ENCODE measurements around the gene OXT. TPM values are rescaled to one million over a fixed set of nuclear protein-coding genes. Genes with fewer than 3 reads are reported as not detected.

The OXT gene
- total and polyA plus RNA-seq, 2 of the 8 experiments (the other 6 are each of a cell fraction or from before 2014, with no cell fraction given): not detected

DNA sequence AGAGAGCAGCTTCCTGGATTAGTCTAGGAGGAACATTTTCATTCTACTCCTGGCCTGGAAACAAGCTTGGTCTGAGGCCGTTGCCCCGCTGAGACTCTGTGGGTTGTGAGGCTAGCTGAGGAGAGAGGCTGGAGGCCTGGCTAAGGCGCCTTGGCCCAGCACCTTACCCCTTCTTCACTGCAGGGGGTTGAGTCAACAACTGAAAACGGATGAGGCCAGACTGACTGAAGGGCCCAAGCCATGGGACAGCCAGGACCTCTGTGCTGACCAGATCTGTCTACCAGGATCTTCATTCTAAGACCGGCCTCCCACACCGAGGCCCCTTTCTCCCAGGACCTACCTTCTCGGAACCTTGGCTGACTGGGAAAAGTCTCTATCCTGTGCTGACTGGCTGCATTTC is 16.6 kb downstream of the OXT start (continued):
- TF ChIP-seq, protein P1, sequence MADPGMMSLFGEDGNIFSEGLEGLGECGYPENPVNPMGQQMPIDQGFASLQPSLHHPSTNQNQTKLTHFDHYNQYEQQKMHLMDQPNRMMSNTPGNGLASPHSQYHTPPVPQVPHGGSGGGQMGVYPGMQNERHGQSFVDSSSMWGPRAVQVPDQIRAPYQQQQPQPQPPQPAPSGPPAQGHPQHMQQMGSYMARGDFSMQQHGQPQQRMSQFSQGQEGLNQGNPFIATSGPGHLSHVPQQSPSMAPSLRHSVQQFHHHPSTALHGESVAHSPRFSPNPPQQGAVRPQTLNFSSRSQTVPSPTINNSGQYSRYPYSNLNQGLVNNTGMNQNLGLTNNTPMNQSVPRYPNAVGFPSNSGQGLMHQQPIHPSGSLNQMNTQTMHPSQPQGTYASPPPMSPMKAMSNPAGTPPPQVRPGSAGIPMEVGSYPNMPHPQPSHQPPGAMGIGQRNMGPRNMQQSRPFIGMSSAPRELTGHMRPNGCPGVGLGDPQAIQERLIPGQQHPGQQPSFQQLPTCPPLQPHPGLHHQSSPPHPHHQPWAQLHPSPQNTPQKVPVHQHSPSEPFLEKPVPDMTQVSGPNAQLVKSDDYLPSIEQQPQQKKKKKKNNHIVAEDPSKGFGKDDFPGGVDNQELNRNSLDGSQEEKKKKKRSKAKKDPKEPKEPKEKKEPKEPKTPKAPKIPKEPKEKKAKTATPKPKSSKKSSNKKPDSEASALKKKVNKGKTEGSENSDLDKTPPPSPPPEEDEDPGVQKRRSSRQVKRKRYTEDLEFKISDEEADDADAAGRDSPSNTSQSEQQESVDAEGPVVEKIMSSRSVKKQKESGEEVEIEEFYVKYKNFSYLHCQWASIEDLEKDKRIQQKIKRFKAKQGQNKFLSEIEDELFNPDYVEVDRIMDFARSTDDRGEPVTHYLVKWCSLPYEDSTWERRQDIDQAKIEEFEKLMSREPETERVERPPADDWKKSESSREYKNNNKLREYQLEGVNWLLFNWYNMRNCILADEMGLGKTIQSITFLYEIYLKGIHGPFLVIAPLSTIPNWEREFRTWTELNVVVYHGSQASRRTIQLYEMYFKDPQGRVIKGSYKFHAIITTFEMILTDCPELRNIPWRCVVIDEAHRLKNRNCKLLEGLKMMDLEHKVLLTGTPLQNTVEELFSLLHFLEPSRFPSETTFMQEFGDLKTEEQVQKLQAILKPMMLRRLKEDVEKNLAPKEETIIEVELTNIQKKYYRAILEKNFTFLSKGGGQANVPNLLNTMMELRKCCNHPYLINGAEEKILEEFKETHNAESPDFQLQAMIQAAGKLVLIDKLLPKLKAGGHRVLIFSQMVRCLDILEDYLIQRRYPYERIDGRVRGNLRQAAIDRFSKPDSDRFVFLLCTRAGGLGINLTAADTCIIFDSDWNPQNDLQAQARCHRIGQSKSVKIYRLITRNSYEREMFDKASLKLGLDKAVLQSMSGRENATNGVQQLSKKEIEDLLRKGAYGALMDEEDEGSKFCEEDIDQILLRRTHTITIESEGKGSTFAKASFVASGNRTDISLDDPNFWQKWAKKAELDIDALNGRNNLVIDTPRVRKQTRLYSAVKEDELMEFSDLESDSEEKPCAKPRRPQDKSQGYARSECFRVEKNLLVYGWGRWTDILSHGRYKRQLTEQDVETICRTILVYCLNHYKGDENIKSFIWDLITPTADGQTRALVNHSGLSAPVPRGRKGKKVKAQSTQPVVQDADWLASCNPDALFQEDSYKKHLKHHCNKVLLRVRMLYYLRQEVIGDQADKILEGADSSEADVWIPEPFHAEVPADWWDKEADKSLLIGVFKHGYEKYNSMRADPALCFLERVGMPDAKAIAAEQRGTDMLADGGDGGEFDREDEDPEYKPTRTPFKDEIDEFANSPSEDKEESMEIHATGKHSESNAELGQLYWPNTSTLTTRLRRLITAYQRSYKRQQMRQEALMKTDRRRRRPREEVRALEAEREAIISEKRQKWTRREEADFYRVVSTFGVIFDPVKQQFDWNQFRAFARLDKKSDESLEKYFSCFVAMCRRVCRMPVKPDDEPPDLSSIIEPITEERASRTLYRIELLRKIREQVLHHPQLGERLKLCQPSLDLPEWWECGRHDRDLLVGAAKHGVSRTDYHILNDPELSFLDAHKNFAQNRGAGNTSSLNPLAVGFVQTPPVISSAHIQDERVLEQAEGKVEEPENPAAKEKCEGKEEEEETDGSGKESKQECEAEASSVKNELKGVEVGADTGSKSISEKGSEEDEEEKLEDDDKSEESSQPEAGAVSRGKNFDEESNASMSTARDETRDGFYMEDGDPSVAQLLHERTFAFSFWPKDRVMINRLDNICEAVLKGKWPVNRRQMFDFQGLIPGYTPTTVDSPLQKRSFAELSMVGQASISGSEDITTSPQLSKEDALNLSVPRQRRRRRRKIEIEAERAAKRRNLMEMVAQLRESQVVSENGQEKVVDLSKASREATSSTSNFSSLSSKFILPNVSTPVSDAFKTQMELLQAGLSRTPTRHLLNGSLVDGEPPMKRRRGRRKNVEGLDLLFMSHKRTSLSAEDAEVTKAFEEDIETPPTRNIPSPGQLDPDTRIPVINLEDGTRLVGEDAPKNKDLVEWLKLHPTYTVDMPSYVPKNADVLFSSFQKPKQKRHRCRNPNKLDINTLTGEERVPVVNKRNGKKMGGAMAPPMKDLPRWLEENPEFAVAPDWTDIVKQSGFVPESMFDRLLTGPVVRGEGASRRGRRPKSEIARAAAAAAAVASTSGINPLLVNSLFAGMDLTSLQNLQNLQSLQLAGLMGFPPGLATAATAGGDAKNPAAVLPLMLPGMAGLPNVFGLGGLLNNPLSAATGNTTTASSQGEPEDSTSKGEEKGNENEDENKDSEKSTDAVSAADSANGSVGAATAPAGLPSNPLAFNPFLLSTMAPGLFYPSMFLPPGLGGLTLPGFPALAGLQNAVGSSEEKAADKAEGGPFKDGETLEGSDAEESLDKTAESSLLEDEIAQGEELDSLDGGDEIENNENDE (IDR thresholded peaks at IDR 0.05; ENCODE audit: insufficient replicate concordance, low read length): no peak
- TF ChIP-seq SUZ12 (IDR thresholded peaks at IDR 0.05; ENCODE audit: low read length) (no peak), JUN (IDR thresholded peaks at IDR 0.05; ENCODE audit: low read depth, low read length) (no peak)

All from H1 (cell line).